Endothelial cell of umbilical vein (primary cell): ENCODE data around the gene FOXP1.

ENCODE experiments used
- EZH2 ChIP-seq: IDR thresholded peaks from 2 replicates; pipeline ENCODE4 v1.6.1; 2012; ENCODE audit warnings: borderline replicate concordance, low read depth, mild to moderate bottlenecking, moderate library complexity, low read length, inconsistent platforms; ENCODE audit not compliant: severe bottlenecking
- FOS ChIP-seq: IDR thresholded peaks from 2 replicates; pipeline ENCODE4 v1.6.1; 2011; ENCODE audit warnings: mild to moderate bottlenecking, low read length, moderate library complexity, borderline replicate concordance; ENCODE audit not compliant: insufficient read depth
- GATA2 ChIP-seq: IDR thresholded peaks from 2 replicates; pipeline ENCODE4 v1.7.0; 2011; ENCODE audit warnings: low read depth, mild to moderate bottlenecking, moderate library complexity, mixed read lengths, low read length; ENCODE audit not compliant: insufficient read length, insufficient read depth
- JUN ChIP-seq: IDR thresholded peaks from 2 replicates; pipeline ENCODE4 v1.6.1; 2011; ENCODE audit warnings: borderline replicate concordance, low read depth; ENCODE audit not compliant: insufficient read length, insufficient read depth
- MYC ChIP-seq: IDR thresholded peaks from one replicate; pipeline ENCODE4 v1.6.1; 2011; ENCODE audit warnings: mild to moderate bottlenecking, low read depth, low read length
- POLR2A ChIP-seq: IDR thresholded peaks from 2 replicates; pipeline ENCODE4 v1.6.1; 2012; ENCODE audit warnings: low read depth, mild to moderate bottlenecking, control low read depth, low read length
- POLR2AphosphoS5 ChIP-seq: IDR thresholded peaks from 2 replicates; pipeline ENCODE4 v1.6.1; 2012; ENCODE audit warnings: low read depth, mild to moderate bottlenecking, control low read depth, low read length, moderate library complexity; ENCODE audit not compliant: insufficient read depth
- TF ChIP-seq, protein P1 (sequence below), 2 donors: IDR thresholded peaks; 1 replicate in 1 of 2; 2 replicates in 1 of 2; pipeline ENCODE4 v1.5.1; 2011; ENCODE audit warnings: low read length in 2 of 2, mild to moderate bottlenecking in 2 of 2, moderate library complexity in 2 of 2, control low read depth in 1 of 2, inconsistent platforms in 1 of 2, low read depth in 1 of 2; ENCODE audit not compliant: insufficient read depth in 1 of 2; ENCODE audit errors: extremely low read depth in 1 of 2
- TF ChIP-seq, protein P2 (sequence below): IDR thresholded peaks from 2 replicates; pipeline ENCODE4 v1.6.1; 2011; ENCODE audit not compliant: insufficient read depth, insufficient read length

DNA sequence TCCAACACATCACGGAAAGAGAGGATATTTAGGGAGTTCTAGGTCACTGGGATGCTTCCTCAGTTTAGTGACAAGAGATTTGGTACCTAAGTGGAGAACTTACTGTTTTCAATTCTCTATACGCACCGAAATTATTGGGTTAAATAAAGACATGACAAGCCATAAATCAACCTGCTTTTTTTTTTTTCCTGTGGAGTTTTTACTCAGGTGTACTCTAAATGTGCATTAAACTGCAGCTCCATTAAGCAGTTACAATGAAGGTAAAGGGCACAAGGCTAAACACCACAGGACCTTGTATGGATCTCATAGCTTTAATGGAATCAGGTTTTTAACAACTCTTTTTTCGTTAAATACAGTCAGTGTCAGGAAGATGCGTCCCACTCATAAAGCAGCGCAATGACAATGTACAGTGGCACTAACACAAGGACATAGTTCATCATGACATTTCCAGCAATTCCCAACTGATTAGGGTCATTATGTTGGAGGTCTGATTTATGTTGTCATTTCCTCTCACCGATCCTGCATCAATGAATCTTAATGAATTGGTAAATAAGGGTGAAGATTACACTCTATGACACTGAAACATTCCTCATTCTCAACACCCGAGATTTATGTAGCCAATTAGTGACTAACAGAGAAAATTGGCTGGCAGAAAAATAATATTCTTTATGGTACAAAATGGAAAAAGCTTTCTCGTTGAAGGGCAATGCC lies 355.2 kb downstream of the FOXP1 start:
- TF ChIP-seq, protein P1, sequence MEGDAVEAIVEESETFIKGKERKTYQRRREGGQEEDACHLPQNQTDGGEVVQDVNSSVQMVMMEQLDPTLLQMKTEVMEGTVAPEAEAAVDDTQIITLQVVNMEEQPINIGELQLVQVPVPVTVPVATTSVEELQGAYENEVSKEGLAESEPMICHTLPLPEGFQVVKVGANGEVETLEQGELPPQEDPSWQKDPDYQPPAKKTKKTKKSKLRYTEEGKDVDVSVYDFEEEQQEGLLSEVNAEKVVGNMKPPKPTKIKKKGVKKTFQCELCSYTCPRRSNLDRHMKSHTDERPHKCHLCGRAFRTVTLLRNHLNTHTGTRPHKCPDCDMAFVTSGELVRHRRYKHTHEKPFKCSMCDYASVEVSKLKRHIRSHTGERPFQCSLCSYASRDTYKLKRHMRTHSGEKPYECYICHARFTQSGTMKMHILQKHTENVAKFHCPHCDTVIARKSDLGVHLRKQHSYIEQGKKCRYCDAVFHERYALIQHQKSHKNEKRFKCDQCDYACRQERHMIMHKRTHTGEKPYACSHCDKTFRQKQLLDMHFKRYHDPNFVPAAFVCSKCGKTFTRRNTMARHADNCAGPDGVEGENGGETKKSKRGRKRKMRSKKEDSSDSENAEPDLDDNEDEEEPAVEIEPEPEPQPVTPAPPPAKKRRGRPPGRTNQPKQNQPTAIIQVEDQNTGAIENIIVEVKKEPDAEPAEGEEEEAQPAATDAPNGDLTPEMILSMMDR (IDR thresholded peaks at IDR 0.05; ENCODE audit: extremely low read depth in 1 of 2, insufficient read depth in 1 of 2, low read depth in 1 of 2, low read length in 2 of 2), result no peak
- TF ChIP-seq POLR2AphosphoS5, result no peak
- TF ChIP-seq, protein P2, sequence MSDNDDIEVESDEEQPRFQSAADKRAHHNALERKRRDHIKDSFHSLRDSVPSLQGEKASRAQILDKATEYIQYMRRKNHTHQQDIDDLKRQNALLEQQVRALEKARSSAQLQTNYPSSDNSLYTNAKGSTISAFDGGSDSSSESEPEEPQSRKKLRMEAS, result no peak
- TF ChIP-seq POLR2A, result no peak
- no peak for TF ChIP-seq EZH2
- no peak for TF ChIP-seq FOS
- TF ChIP-seq JUN, result no peak
- TF ChIP-seq MYC, result no peak
- TF ChIP-seq GATA2, result no peak
